Thyroid gland (tissue), 4 donors: ENCODE results near the gene ARHGAP18.

Source experiments
- CTCF ChIP-seq, 6 experiments: fragments of 200-600 bp in 3 of 6; fragments of 450-650 bp in 3 of 6; sonication (generic) in 3 of 6; IDR thresholded peaks; one replicate each; pipeline ENCODE4 v1.5.1; 2016 to 2019; ENCODE audit warnings: antibody characterized with exemption in 6 of 6, mild to moderate bottlenecking in 2 of 6, inconsistent platforms in 1 of 6, moderate library complexity in 1 of 6
- POLR2A ChIP-seq, 2 donors: fragments of 450-650 bp; IDR thresholded peaks; one replicate each; pipeline ENCODE4 v1.6.1; 2017; ENCODE audit warnings: antibody characterized with exemption in 2 of 2, mild to moderate bottlenecking in 2 of 2, moderate library complexity in 1 of 2

GRCh38 chr6:129593233-129593564, 116.8 kb downstream of the ARHGAP18 start:
- TF ChIP-seq CTCF (IDR thresholded peaks at IDR 0.05) (no peak), POLR2A (IDR thresholded peaks at IDR 0.05) (no peak)
